AG04449 (cell line): ENCODE data around the gene TAF6.

Experiments used
- CTCF ChIA-PET: fragments of 350-600 bp; formaldehyde crosslinking; extraction: SDS; loops from one replicate; lab custom pipeline; 2021; ENCODE audit warnings: antibody characterized with exemption; lab: Yijun Ruan, JAX
- POLR2A ChIA-PET: fragments of 400-600, 350-600 bp; formaldehyde crosslinking; extraction: SDS; loops from one replicate; lab custom pipeline; 2020; ENCODE audit warnings: antibody characterized with exemption, inconsistent platforms; lab: Yijun Ruan, JAX
- DNase-seq: peaks from one replicate; pipeline ENCODE4 v3.0.0-alpha.2; 2010; ENCODE audit warnings: low read depth, low spot score
- H3K4me3 ChIP-seq: 2 replicates; pipeline ENCODE4 v1.5.1; 2011; ENCODE audit warnings: low read depth, mild to moderate bottlenecking, control low read depth, low read length
- TF ChIP-seq, protein P1 (sequence below): IDR thresholded peaks from one replicate; pipeline ENCODE4 v1.5.1; 2011; ENCODE audit warnings: mild to moderate bottlenecking, moderate library complexity, low read length, control low read depth, inconsistent platforms; ENCODE audit not compliant: insufficient read depth; ENCODE audit errors: missing control alignments

Gene TAF6

DNA sequence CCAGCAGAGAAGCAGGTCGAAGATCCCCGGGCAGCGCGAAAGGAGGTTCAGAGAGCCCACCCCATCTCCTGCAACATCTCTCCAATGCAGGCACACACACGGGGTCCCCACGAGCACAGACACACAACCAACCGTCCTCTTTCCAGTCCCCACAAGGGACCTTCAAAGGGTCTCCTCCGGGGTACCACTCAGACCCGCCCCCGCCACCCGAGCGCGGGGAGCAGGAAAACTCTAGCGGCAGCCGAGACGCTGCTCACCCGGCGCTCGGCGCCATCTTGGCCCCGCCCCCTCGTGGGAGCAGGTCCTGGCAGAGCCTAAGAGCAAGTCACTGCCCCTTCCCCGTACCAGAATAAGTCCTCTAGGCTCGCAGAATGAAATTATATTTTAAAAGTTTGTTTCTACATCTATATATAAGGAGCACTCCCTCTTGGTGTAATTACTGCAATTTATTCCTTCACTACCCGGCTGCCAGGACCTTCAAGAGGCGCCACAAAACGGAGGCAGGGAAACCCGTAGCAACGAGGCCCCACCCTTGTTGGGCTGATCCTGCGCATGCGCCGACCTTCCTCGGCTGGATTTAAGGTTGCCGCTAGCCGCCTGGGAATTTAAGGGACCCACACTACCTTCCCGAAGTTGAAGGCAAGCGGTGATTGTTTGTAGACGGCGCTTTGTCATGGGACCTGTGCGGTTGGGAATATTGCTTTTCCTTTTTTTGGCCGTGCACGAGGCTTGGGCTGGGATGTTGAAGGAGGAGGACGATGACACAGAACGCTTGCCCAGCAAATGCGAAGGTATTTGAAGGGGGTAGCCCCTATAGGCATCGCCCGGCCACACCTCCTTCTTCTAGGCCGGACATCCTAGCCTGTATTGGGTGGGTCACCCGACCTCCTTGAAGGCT, at the start of gene TAF6, which contains the start of gene CNPY4:
TAF6 (minus strand) TSS at position 287 of the 898 bp plus-strand sequence. CDS start 5,149 bp downstream, outside the sequence.
CNPY4 (plus strand) TSS at position 563 of the 898 bp plus-strand sequence; CDS start at position 674, 111 bp downstream.
- ChIA-PET POLR2A (interaction anchor here (0.6 kb wide), 1 partner anchor 1009 kb away, joined by 4 read pairs; no protein-coding TSS in a partner anchor), CTCF (interaction anchor here (1.6 to 2.7 kb wide), 2 partner anchors 11 to 13 kb away, joined by 9 to 23 read pairs; no protein-coding TSS in a partner anchor)
- peak within 1 kb of the TSS; percentile 95 for H3K4me3 ChIP-seq
- DNase-seq: peak; percentile 72
- TF ChIP-seq, protein P1, sequence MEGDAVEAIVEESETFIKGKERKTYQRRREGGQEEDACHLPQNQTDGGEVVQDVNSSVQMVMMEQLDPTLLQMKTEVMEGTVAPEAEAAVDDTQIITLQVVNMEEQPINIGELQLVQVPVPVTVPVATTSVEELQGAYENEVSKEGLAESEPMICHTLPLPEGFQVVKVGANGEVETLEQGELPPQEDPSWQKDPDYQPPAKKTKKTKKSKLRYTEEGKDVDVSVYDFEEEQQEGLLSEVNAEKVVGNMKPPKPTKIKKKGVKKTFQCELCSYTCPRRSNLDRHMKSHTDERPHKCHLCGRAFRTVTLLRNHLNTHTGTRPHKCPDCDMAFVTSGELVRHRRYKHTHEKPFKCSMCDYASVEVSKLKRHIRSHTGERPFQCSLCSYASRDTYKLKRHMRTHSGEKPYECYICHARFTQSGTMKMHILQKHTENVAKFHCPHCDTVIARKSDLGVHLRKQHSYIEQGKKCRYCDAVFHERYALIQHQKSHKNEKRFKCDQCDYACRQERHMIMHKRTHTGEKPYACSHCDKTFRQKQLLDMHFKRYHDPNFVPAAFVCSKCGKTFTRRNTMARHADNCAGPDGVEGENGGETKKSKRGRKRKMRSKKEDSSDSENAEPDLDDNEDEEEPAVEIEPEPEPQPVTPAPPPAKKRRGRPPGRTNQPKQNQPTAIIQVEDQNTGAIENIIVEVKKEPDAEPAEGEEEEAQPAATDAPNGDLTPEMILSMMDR: no peak

DNA sequence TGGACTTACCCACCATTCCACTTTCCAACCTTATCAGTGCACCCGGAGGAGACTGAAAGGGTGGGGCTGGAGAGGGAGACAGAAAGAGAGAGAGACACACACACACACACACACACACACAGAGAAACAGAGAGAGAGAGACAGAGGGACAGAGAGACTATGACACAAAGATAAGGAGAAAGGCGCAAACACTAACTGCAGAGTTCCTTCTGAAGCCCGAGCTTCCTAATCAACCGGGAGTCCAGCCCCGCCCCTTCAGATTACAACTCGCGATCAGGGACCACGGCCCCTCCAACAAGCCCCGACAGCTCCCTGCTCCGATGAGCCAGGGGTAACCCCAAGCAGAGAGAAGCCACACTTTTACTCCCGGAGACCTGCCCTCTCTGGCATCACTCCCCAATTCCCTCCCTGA, 48.8 kb upstream of the TAF6 start:
- TF ChIP-seq, protein P1: no peak
- ChIA-PET POLR2A (interaction anchor here (0.6 to 1.4 kb wide), 3 partner anchors 10 to 34 kb away, joined by 4 to 8 read pairs (median 5); partner anchors contain the start of genes GPC2 and STAG3), CTCF (interaction anchor here (0.7 to 2.7 kb wide), 8 partner anchors 8 to 50 kb away, joined by 3 to 12 read pairs (median 6); partner anchors contain the start of genes GPC2, STAG3 and TRAPPC14)
- peak overlapping the region; percentile 52 for H3K4me3 ChIP-seq
- DNase-seq: no peak

DNA sequence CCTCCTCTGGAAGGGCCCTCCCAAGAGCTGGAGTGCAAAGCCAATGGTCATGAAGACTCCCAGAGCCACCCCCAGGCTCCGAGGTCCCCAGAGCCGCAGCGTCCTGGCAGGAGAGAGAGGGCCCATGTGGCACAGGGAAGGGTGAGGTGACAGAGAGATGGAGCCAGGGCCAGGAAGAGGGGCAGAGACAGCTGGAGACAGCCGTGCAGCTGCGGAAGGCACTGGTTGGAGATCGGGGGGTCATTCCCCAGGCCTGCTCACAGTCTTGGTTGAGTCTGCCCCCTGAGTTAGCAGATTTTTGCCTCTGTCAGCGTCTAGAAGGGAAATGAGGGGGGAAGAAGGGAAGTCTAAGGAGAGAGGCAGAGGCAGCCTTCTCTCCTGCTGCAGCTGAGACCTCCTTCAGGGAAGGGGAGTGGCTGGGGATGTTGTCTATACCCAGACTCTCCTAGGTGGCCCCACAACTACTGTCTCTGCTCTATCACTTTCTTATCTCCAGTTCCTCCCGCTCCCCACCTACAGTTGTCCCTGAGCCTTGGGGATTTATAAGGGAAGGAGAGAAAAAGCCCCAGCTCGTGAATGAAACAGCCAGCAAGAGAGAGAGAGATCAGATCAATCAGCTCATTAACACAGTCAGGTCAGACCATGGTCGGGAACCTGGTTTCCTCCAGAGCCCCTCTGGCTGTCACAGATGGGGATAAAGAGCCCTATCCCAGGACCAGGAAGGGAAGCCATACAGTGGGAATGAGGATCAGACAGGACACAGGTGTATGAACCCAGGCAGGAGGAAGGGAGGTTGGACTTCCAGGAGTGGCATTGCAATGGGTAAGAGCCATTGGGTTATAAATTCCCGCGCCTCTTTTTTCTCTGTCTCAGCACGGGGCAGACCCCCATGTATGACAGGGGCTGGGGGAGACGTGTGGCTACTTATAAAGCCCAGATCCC, 48.1 kb upstream of the TAF6 start:
- ChIA-PET CTCF (interaction anchor here (1.2 to 2.7 kb wide), 7 partner anchors 9 to 51 kb away, joined by 3 to 12 read pairs (median 7); partner anchors contain the start of genes GPC2, STAG3 and TRAPPC14), POLR2A (interaction anchor here (1.4 kb wide), 1 partner anchor 11 kb away, joined by 5 read pairs; no protein-coding TSS in a partner anchor)
- no peak overlapping the region; the same call in 1 of the 2 replicates for H3K4me3 ChIP-seq

DNA sequence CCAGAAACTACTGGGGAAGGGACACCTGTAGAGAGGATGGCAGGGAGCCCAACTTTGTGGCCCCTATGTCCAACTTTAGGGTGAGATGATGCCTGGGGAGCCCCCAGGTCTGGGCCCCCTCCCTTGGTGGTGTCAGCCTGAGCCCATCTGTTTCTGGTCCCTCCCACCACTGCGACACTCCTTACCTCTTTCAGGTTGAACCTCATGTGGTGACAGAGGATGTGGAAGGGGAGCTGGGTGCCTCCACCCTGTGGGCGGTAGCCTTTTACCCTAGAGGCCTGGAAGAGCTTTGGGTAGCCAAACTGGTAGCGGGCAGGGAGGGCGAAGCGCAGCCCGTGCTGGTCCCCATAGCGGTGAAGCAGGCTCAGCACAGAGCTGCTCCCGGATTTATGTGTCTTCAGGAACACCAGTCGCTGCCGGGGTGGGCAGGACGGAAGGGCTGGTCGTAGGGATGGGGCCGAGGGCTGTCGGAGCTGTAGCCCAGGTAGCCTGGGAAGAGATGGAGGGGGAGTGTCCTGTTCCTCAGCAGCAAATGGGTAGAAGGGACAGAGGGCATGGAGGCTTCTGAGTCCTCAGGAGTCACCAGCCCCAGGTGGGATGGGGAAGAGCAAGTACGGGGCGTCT, 47.3 kb upstream of the TAF6 start:
- TF ChIP-seq, protein P1: no peak
- ChIA-PET CTCF (interaction anchor here (1.3 to 2.7 kb wide), 3 partner anchors 11 to 17 kb away, joined by 3 to 12 read pairs (median 10); partner anchors contain the start of genes GPC2 and STAG3), POLR2A (no interaction called here)
- H3K4me3 ChIP-seq: no peak overlapping the region
- no peak for DNase-seq

More for the DNA sequence above, 48.1 kb upstream of the TAF6 start:
- TF ChIP-seq, protein P1: no peak
- no peak for DNase-seq

- CTCF ChIA-PET: interaction anchor here (0.9 kb wide), 1 partner anchor 26 kb away, joined by 3 read pairs; no protein-coding TSS in a partner anchor
- POLR2A ChIA-PET: interaction anchor here (1.4 kb wide), 1 partner anchor 15 kb away, joined by 3 read pairs; the partner anchor contains the start of gene LAMTOR4
- DNase-seq: no peak
- no peak overlapping the region for H3K4me3 ChIP-seq
- TF ChIP-seq, protein P1: no peak
Measured at GRCh38 chr7:100163871-100164270, 44.7 kb upstream of the TAF6 start.
